ENCODE results near the gene IL17REL.

IL17REL gene
- long read RNA-seq, result 0 reads

GRCh38 chr22:50012211-50013181, at the start of gene IL17REL:
Gene IL17REL (minus strand): TSS chr22:50012765. CDS start chr22:50012646, 119 bp downstream.
- DNase-seq (ENCODE audit: low read depth in 1 of 2, low spot score in 1 of 2), result no peak
- Histone ChIP-seq H3K4me3 (replicated peaks; ENCODE audit: insufficient read depth, low read length) (no peak within 1 kb of the TSS), H3K27ac (replicated peaks) (no peak within 1 kb of the TSS), H3K27me3 (ENCODE audit: insufficient read depth, poor library complexity, severe bottlenecking) (peaks cover 59% of the 10 kb centered on the region)
- TF ChIP-seq SPI1 (IDR thresholded peaks at IDR 0.05; ENCODE audit: borderline replicate concordance, low read depth) (no peak), POLR2AphosphoS5 (IDR thresholded peaks at IDR 0.05; ENCODE audit: low read depth) (no peak), CTCF (IDR thresholded peaks at IDR 0.05; ENCODE audit: insufficient read depth, low read length) (no peak), GABPA (IDR thresholded peaks at IDR 0.05; ENCODE audit: low read depth) (no peak)
- TF ChIP-seq, protein P1, sequence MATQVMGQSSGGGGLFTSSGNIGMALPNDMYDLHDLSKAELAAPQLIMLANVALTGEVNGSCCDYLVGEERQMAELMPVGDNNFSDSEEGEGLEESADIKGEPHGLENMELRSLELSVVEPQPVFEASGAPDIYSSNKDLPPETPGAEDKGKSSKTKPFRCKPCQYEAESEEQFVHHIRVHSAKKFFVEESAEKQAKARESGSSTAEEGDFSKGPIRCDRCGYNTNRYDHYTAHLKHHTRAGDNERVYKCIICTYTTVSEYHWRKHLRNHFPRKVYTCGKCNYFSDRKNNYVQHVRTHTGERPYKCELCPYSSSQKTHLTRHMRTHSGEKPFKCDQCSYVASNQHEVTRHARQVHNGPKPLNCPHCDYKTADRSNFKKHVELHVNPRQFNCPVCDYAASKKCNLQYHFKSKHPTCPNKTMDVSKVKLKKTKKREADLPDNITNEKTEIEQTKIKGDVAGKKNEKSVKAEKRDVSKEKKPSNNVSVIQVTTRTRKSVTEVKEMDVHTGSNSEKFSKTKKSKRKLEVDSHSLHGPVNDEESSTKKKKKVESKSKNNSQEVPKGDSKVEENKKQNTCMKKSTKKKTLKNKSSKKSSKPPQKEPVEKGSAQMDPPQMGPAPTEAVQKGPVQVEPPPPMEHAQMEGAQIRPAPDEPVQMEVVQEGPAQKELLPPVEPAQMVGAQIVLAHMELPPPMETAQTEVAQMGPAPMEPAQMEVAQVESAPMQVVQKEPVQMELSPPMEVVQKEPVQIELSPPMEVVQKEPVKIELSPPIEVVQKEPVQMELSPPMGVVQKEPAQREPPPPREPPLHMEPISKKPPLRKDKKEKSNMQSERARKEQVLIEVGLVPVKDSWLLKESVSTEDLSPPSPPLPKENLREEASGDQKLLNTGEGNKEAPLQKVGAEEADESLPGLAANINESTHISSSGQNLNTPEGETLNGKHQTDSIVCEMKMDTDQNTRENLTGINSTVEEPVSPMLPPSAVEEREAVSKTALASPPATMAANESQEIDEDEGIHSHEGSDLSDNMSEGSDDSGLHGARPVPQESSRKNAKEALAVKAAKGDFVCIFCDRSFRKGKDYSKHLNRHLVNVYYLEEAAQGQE (IDR thresholded peaks at IDR 0.05; ENCODE audit: insufficient replicate concordance, low read depth), result no peak

DNA sequence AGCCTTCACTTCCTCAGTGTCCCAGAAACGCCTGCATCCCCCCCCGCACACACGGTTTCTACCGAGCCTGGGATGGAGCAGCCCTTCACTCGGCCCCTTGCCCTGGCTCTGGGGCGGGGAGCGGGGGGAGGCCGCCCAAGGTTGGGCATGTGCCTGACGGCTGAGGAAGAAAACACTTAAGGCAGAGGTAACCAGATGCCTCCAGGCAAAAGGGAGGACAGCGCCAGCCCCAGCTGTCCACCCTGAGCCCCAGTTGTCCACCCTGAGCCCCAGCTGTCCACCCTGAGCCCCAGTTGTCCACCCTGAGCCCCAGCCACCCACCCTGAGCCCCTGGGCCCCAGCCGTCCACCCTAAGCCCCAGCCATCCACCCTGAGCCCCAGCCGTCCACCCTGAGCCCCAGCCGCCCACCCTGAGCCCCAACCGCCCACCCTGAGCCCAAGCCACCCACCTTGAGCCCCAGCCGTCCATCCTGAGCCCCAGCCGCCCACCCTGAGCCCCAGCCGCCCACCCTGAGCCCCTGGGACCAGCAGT, 49.3 kb upstream of the IL17REL start:
- Histone ChIP-seq H3K4me3 (replicated peaks; ENCODE audit: insufficient read depth, low read length) (no peak overlapping the region), H3K27me3 (ENCODE audit: insufficient read depth, poor library complexity, severe bottlenecking) (peaks cover 2% of the 10 kb centered on the region), H3K27ac (replicated peaks) (peak overlapping the region; percentile 85)
- TF ChIP-seq SPI1 (IDR thresholded peaks at IDR 0.05; ENCODE audit: borderline replicate concordance, low read depth) (0 out of 2 replicates have a peak, but pooled peaks have one; percentile 67), CTCF (IDR thresholded peaks at IDR 0.05; ENCODE audit: insufficient read depth, low read length) (no peak), POLR2AphosphoS5 (IDR thresholded peaks at IDR 0.05; ENCODE audit: low read depth) (no peak), GABPA (IDR thresholded peaks at IDR 0.05; ENCODE audit: low read depth) (no peak)
- TF ChIP-seq, protein P1 (IDR thresholded peaks at IDR 0.05; ENCODE audit: insufficient replicate concordance, low read depth), result no peak
- peak in 1 of 2 experiments; percentile 88 for DNase-seq (ENCODE audit: low read depth in 1 of 2, low spot score in 1 of 2)

DNA sequence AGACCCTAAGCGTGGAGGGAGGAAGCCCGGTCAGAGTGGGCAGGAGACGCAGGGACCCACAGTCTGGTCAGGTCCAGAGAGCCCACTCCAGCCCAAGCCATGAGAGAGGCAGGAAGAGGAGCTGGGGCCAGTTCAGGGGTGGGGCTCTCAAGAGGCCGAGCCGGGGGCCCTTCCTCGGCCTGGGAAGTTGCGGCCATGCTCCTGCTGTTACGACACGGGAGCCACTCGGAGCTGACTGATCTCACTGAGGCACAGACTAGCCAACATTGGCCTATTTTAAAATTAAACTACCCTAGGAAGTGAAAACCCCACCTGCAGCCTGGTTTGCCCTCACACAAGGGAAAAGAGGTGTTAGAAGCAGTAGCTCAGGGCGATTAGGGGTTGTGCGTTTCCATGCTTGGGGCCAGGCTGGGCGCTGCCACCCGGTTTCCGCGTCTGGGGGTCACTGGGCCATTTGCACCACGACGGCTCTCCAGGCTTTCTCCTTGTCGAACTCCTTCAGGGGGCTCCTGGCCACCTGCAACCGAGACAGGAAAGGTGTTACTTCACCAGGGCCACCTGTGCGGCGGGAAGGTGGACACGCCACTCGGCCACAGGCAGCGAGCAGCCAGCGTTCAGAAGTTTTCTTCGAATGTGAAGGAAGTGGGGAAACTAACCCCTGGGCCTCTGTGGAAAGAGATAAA, 48.7 kb upstream of the IL17REL start:
- Histone ChIP-seq H3K27me3 (ENCODE audit: insufficient read depth, poor library complexity, severe bottlenecking) (peaks cover 2% of the 10 kb centered on the region), H3K4me3 (replicated peaks; ENCODE audit: insufficient read depth, low read length) (no peak overlapping the region), H3K27ac (replicated peaks) (peak overlapping the region; percentile 85)
- peak; percentile 56; the same call in 1 of the 2 replicates for TF ChIP-seq POLR2AphosphoS5 (IDR thresholded peaks at IDR 0.05; ENCODE audit: low read depth)
- no peak; the same call in 1 of the 2 replicates for TF ChIP-seq SPI1 (IDR thresholded peaks at IDR 0.05; ENCODE audit: borderline replicate concordance, low read depth)
- DNase-seq (ENCODE audit: low read depth in 1 of 2, low spot score in 1 of 2), result peak in 1 of 2 experiments; percentile 39

Data from HL-60 (cell line).